HG02623 (cell line): ENCODE data around the gene NOL4L.
"Not testable (repeated sequence)": the region's sequence is repeated elsewhere in the genome, so short reads cannot be mapped to it uniquely, and the experiment has no call there.

Experiments used
- ATAC-seq: cut with Tn5 transposase; IDR thresholded peaks from one replicate; pipeline ENCODE4 v1.9.1; 2021; ENCODE audit warnings: moderate library complexity; ENCODE audit not compliant: unreplicated experiment

NOL4L gene

GRCh38 chr20:32476684-32477593, 108.2 kb downstream of the NOL4L start:
- ATAC-seq = no peak

GRCh38 chr20:32474967-32475811, 109.9 kb downstream of the NOL4L start:
- ATAC-seq = no peak

- no peak for ATAC-seq
These were observed 110.5 kb downstream of the NOL4L start for GRCh38 chr20:32474717-32474966.

- ATAC-seq = no peak
These were observed 111.0 kb downstream of the NOL4L start for GRCh38 chr20:32474009-32474716.

- ATAC-seq = no peak
These were observed 111.7 kb downstream of the NOL4L start for GRCh38 chr20:32473231-32474008.

GRCh38 chr20:32472581-32473207, 112.4 kb downstream of the NOL4L start:
- ATAC-seq = no peak

GRCh38 chr20:32470940-32471339, 114.2 kb downstream of the NOL4L start:
- ATAC-seq = no peak

- ATAC-seq = no peak
These were observed 114.9 kb downstream of the NOL4L start for GRCh38 chr20:32470025-32470861.

GRCh38 chr20:32468860-32469259, 116.3 kb downstream of the NOL4L start:
- no peak for ATAC-seq

GRCh38 chr20:32468313-32468640, 116.9 kb downstream of the NOL4L start:
- ATAC-seq = no peak

GRCh38 chr20:32467506-32468312, 117.4 kb downstream of the NOL4L start:
- no peak for ATAC-seq

GRCh38 chr20:32466739-32467505, 118.2 kb downstream of the NOL4L start:
- no peak for ATAC-seq

- not testable (repeated sequence) for ATAC-seq
These were observed 119.0 kb downstream of the NOL4L start for GRCh38 chr20:32465901-32466675.

GRCh38 chr20:32465092-32465900, 119.8 kb downstream of the NOL4L start:
- ATAC-seq = no peak

GRCh38 chr20:32464401-32465091, 120.6 kb downstream of the NOL4L start:
- ATAC-seq = no peak
